Measurements from ENCODE around the gene RFTN1. TPM values are rescaled to one million over a fixed set of nuclear protein-coding genes. Genes with fewer than 3 reads are reported as not detected.

The RFTN1 gene
- total RNA-seq, 1 donor from 2014 or later, result 0.96 TPM

DNA sequence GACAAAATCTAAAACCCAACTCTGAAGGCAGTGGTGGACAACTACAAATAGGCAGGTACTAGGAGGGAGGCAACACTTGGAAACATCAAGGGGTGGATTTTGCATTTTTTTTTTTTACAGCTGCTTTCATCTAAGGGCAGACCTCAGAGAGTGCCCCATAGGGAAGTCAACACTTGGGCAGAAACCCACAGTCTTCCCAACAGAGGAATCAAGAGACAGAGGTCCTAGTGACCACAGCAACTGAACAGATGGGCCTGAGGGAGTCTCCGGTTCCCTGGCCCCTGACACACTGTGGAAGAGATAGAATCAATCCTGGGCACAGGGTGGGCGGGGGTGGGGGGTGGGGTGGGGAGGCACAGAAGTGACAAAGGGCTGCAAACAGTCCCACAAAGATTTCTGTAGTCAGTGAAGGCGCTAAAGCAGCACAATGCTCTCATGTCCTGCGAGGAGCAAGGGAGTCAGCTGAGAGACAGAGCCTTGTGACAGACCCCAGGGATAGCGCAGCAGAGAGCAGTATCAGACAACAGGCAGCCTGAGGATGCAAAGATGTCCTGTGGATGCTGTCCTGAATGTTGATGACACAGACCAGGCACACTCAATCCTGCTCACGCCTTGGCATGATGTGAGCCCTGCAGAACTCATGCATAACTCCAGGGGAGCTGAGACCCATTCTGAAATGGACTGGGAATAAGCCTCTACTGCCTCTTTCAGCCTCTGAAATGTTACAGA lies 6.9 kb upstream of the RFTN1 start:
- no peaks in the 10 kb centered on the region for H3K36me3 Mint-ChIP-seq (ENCODE audit: insufficient read depth)
- no peak overlapping the region for H3K27ac Mint-ChIP-seq
- H3K9me3 Mint-ChIP-seq (ENCODE audit: low read depth), result peaks cover 3% of the 10 kb centered on the region
- no peak overlapping the region for H3K4me3 Mint-ChIP-seq (ENCODE audit: low read depth)
- H3K27me3 Mint-ChIP-seq, result peaks cover 43% of the 10 kb centered on the region
- TF ChIP-seq, protein P1, sequence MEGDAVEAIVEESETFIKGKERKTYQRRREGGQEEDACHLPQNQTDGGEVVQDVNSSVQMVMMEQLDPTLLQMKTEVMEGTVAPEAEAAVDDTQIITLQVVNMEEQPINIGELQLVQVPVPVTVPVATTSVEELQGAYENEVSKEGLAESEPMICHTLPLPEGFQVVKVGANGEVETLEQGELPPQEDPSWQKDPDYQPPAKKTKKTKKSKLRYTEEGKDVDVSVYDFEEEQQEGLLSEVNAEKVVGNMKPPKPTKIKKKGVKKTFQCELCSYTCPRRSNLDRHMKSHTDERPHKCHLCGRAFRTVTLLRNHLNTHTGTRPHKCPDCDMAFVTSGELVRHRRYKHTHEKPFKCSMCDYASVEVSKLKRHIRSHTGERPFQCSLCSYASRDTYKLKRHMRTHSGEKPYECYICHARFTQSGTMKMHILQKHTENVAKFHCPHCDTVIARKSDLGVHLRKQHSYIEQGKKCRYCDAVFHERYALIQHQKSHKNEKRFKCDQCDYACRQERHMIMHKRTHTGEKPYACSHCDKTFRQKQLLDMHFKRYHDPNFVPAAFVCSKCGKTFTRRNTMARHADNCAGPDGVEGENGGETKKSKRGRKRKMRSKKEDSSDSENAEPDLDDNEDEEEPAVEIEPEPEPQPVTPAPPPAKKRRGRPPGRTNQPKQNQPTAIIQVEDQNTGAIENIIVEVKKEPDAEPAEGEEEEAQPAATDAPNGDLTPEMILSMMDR (IDR thresholded peaks at IDR 0.05; ENCODE audit: unreplicated experiment), result no peak
- peaks cover 9% of the 10 kb centered on the region for H3K4me1 Mint-ChIP-seq (ENCODE audit: low read depth)
- DNase-seq (ENCODE audit: low spot score, unreplicated experiment), result no peak

- peaks cover 66% of the 10 kb centered on the region for H3K27me3 Mint-ChIP-seq
- no peak for DNase-seq (ENCODE audit: low spot score, unreplicated experiment)
These were observed 3.4 kb upstream of the RFTN1 start for GRCh38 chr3:16516695-16517481.

DNA sequence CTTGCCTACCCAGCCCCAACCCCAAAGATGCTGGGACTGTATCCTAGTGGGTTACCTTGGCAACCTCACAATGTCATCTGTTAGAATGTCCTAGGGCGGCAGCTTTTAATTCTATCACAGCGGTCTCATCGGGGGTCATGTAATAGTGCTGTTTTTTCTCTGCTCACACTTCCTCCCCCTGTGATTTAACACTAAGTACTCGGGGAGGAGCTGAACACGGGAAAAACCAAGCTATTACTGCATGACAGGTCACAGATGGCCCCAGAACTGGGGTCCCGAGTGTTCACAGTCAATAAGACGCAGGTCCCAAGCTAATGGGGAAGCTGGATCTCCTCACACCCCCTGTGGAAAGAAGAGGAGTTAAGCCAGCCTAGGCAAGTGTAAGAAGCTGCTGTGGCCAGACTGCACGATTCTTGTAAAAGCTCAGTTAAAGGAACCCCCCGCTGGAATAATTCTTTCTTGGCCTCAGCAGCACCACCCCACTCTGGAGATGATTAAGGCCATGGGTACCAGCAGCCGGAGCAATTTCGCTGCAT lies 2.5 kb upstream of the RFTN1 start:
- Mint-ChIP-seq H3K9me3 (ENCODE audit: low read depth) (no peaks in the 10 kb centered on the region), H3K27me3 (peaks cover 69% of the 10 kb centered on the region), H3K27ac (no peak overlapping the region), H3K4me1 (ENCODE audit: low read depth) (peaks cover 14% of the 10 kb centered on the region), H3K4me3 (ENCODE audit: low read depth) (no peak overlapping the region), H3K36me3 (ENCODE audit: insufficient read depth) (no peaks in the 10 kb centered on the region)
- no peak for DNase-seq (ENCODE audit: low spot score, unreplicated experiment)
- TF ChIP-seq, protein P1 (IDR thresholded peaks at IDR 0.05; ENCODE audit: unreplicated experiment), result no peak

More at GRCh38 chr3:16516695-16517481, 3.4 kb upstream of the RFTN1 start:
- H3K9me3 Mint-ChIP-seq (ENCODE audit: low read depth), result no peaks in the 10 kb centered on the region
- no peak overlapping the region for H3K4me3 Mint-ChIP-seq (ENCODE audit: low read depth)
- H3K36me3 Mint-ChIP-seq (ENCODE audit: insufficient read depth), result no peaks in the 10 kb centered on the region
- TF ChIP-seq, protein P1 (IDR thresholded peaks at IDR 0.05; ENCODE audit: unreplicated experiment), result peak; percentile 49
- peaks cover 14% of the 10 kb centered on the region for H3K4me1 Mint-ChIP-seq (ENCODE audit: low read depth)
- no peak overlapping the region for H3K27ac Mint-ChIP-seq

DNA sequence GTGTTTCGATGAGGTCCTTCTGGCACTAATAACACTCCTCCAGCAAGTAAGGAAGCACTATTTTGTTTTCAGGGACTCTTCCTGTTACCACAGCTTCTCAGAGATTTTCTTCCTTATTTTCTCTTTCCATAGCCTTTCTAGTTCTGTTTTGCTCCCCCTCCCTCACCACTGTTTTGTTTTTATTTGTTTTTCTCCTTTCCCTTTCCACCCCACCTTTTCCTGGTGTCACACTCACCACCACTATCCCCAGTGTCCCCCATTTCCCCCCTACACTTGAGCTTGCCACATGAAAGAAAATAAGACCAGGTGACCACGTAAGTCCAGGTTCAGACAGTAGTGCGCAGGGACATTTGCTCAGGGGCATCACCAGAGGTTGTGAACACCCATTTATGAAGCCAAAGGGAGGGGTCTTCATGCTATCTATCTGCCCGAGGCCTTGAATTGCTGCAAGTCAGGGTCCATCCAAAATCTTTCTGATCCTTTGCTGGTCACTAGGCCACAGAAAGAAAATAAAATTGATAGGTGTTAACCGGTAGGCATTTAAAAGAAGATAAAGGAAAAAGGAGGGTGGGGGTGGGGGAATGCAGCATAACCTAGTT lies 1.4 kb upstream of the RFTN1 start:
- Mint-ChIP-seq H3K4me3 (ENCODE audit: low read depth) (no peak overlapping the region), H3K4me1 (ENCODE audit: low read depth) (peaks cover 14% of the 10 kb centered on the region), H3K27ac (no peak overlapping the region), H3K36me3 (ENCODE audit: insufficient read depth) (no peaks in the 10 kb centered on the region), H3K9me3 (ENCODE audit: low read depth) (no peaks in the 10 kb centered on the region), H3K27me3 (peaks cover 71% of the 10 kb centered on the region)
- TF ChIP-seq, protein P1 (IDR thresholded peaks at IDR 0.05; ENCODE audit: unreplicated experiment), result no peak
- no peak for DNase-seq (ENCODE audit: low spot score, unreplicated experiment)
